ENCODE data around the gene PLVAP. TPM values are rescaled to one million over a fixed set of nuclear protein-coding genes. Genes with fewer than 3 reads are reported as not detected.

PLVAP gene
- total and polyA plus RNA-seq, 9 of the 15 experiments (the other 6 are each of a cell fraction or from before 2014, with no cell fraction given), result 0.09 to 0.84 (median 0.51) TPM; not detected in 4

GRCh38 chr19:17336872-17337674, 40.1 kb downstream of the PLVAP start, which contains the start of gene GTPBP3 (continued):
- TF ChIP-seq THAP7 (CRISPR knock-in tag; IDR thresholded peaks at IDR 0.05), result peak; percentile 74; the same call in 1 of the 2 replicates
- no peak for TF ChIP-seq MBD1 (CRISPR knock-in tag; IDR thresholded peaks at IDR 0.05)
- TF ChIP-seq ZNF668 (CRISPR knock-in tag; IDR thresholded peaks at IDR 0.05), result no peak
- no peak for TF ChIP-seq ZNF655 (CRISPR knock-in tag; IDR thresholded peaks at IDR 0.05)
- TF ChIP-seq SIN3A (IDR thresholded peaks at IDR 0.05; ENCODE audit: borderline replicate concordance in 2 of 2, control insufficient read depth in 1 of 2, low read depth in 2 of 2, low read length in 2 of 2), result peak; percentile 65; a peak in 3 of 4 replicates
- TF ChIP-seq EGR1 (conservative IDR thresholded peaks at IDR 0.05), result peak; percentile 75
- no peak for TF ChIP-seq NR3C1 (CRISPR knock-in tag; IDR thresholded peaks at IDR 0.05)
- no peak; the same call in 1 of the 2 replicates for TF ChIP-seq SREBF1 (IDR thresholded peaks at IDR 0.05; ENCODE audit: borderline replicate concordance, low read depth, low read length)
- TF ChIP-seq DEAF1 (CRISPR knock-in tag; IDR thresholded peaks at IDR 0.05), result 0 out of 2 replicates have a peak, but pooled peaks have one; percentile 4
- no peak for TF ChIP-seq RERE (CRISPR knock-in tag; IDR thresholded peaks at IDR 0.05; ENCODE audit: borderline replicate concordance)
- TF ChIP-seq RBM22 (IDR thresholded peaks at IDR 0.05; ENCODE audit: low read depth, low read length, poor library complexity, severe bottlenecking), result no peak
- peak; percentile 92 for TF ChIP-seq NR2C1 (IDR thresholded peaks at IDR 0.05)
- peak; percentile 91 for TF ChIP-seq NR2C1 (tag; IDR thresholded peaks at IDR 0.05)
- no peak for TF ChIP-seq DLX4 (CRISPR knock-in tag; IDR thresholded peaks at IDR 0.05)
- peak; percentile 93 for TF ChIP-seq MTA3 (IDR thresholded peaks at IDR 0.05; ENCODE audit: borderline replicate concordance)

Data from K562 (cell line).